GM18868 (cell line): ENCODE results near the gene FOXP1.

ENCODE experiments used
- ATAC-seq: cut with Tn5 transposase; IDR thresholded peaks from one replicate; pipeline ENCODE4 v1.9.1; 2021; ENCODE audit warnings: mild to moderate bottlenecking, moderate library complexity; ENCODE audit not compliant: unreplicated experiment

FOXP1 gene

DNA sequence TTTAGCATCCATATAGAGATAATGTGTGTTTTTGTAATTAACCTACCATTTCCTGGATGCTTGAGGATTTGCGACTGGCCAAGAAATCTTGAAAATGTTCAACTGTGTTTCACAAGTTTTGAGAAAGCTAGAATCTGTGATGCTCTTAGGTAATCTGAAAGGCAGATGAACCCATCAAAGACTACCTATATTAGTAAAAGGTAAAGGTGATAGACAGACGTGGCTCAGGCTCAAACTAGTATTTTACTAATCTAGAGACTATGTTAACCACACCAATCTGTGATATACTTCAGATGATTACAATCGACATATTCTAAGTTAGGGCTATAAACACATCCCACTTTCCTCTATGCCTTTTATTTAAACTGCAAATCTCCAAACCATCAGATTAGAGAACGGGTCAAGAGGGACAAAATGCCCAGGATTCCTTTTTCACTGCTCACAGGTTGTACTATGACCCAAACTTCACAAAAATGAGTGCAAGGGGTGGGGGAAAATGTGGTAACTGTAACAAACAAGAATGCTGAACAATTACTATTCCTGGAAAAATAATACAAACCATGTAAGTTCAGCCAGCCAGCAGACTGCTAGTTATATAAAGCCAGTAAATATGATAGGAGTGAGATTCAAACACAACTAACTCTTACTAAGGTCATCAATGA lies 295.1 kb downstream of the FOXP1 start:
- ATAC-seq: no peak

DNA sequence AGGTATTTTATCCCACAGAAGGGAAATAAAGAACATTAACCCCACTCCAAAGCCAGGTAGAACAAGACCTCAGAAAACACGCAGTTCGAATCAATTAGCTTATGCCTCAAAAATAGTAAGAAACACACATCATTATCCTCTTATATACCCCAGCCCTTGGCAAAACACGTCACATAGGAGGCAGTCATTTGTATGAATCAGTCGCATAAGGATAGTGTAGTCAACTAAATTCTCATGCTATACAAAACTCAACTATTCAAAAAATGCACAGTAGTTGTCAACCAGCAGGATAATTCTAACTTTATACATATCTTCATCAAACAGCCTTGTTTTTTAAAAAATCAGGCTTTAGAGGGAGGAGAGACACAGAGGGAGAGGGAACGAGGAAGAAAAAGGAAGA lies 298.4 kb downstream of the FOXP1 start:
- ATAC-seq: no peak

DNA sequence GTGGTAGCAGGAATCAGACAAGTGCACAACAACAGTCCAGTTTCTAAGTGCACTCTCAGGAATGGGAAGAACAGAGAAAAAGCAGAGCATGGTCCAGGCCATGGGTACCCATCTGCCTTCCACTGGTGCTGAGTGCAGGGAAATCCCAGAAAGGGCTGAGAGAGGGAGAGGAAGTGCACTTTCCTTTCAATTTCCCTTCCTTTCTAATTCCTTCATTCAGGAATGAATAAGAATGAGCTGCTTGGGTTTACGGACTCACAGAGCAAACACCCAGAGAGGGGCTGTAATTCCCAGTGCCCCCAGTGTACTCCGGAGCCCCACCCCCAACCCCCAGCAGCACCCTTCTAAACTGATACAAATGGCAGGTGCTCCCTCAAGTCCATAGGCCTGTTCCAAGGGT lies 300.6 kb downstream of the FOXP1 start:
- no peak for ATAC-seq

DNA sequence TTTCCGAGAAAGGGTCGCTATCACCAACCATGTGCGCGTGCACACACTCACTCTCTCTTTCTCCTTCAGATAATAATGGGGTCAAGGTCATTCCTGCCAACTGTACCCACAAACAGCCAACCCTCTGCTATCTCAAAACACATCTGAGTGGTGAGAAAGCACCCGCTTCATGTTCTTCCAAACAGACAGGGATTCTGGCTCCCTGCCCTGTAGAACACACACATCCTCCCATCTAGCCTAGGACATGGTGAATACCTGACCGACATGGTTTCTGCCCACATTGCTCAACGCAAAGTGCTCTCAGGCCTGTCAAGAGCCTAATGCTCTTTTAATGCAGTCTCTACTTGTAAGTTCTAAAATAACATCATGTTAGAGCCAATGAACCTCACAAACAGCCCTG lies 302.2 kb downstream of the FOXP1 start:
- ATAC-seq: no peak

GRCh38 chr3:71277341-71277740 lies 306.2 kb downstream of the FOXP1 start:
- no peak for ATAC-seq

GRCh38 chr3:71276531-71276930 lies 307.0 kb downstream of the FOXP1 start:
- ATAC-seq: no peak

DNA sequence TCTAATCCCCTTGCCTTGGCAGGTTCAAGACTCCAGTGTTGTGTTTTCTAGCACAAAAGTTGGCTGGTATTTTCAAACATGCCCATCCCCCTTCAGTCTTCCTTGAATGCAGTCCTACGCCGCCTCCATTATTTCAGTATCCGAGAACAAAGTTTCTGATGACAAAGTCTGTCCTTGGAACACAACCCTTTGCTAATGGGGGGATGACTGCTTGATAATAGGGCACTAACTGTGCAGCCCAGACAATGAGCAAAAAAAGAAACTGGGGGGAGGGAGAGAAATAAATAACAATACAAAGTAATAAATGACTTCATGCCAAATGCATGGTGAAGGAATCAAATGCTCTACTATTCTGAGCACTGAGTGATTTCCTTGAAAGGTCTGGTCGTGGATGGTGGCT lies 310.1 kb downstream of the FOXP1 start:
- no peak for ATAC-seq

- no peak for ATAC-seq
Observed at GRCh38 chr3:71271596-71271995, 311.9 kb downstream of the FOXP1 start.

DNA sequence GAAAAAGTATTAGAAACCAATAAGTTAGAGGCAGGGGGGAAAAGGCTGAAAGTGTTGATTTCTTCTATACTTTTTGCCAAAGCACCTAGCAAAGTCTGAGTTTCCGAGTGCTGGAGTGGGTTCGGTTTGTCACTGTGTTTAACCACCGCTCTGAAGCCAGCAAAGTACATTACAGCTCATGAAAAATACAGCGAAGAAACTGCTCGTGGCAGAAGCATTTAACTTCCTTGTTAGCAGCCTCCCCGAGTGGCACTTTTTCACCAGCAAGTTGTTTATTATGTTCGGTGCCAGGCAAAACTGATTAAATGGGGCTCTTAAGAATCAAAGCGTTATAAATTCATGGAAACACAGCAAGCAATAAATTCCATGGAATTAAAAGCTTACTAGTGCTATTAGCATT lies 313.6 kb downstream of the FOXP1 start:
- no peak for ATAC-seq

DNA sequence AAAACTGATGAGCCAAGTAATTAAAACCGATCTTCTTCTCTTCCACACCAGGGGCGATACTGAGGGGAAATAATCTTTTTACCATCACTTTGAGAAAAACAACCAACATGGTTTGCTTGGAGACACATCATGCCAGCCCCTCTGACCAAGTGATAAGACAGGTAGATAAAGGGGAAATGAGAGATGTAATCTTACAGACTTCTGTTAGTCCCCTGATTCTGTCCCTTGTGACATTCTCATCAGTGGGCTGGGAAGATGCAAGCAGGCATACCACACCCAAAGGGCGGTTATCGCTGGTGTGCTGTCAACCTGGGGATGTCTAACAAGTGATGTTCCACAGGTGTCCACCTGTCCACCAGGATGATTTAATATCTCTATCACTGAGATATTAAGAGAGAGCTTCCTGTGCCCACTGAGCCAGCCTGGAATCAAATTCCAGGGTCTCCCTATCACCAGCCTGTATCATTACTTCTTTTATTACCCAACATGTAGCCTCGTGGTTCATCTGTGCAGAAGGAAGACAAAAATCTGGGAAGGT lies 315.0 kb downstream of the FOXP1 start:
- ATAC-seq: no peak

DNA sequence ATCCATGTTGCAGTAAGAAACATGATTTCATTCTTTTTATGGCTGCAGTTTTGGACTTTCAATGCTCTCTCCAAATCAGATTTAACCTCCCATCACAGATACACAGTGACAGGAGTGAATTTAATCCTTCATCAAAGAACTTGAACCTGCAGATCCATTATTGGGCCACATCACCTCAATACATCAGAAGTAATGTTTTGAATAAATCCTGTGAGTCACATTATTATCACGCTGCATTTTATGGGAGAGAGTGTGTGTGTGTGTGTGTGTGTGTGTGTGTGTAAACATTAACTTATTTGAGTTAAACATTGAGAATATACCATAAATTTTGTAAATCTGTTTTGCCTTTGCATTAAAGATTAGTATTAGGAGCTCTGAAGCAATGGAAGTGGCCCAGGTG lies 316.7 kb downstream of the FOXP1 start:
- no peak for ATAC-seq

- ATAC-seq: no peak
Observed at GRCh38 chr3:71265365-71265915, 318.1 kb downstream of the FOXP1 start.

DNA sequence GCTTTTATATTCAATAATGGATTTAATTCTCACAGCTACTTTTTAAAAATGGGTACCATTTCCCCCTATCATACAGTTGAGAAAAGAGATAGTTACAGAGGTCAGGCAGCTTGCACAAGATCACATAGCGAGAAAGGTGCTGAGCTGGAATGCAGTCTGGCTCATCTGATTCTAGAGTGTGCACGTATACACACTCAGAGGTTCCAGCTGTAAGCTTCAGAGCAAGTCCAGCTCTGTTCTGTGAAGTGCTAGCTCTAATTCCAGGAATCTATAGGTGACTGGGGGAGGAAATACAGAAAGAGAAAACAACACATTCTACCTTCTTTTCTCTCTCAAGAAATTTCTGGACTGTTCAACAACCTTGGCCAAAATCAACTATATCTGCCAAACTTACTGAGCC lies 318.7 kb downstream of the FOXP1 start:
- no peak for ATAC-seq

DNA sequence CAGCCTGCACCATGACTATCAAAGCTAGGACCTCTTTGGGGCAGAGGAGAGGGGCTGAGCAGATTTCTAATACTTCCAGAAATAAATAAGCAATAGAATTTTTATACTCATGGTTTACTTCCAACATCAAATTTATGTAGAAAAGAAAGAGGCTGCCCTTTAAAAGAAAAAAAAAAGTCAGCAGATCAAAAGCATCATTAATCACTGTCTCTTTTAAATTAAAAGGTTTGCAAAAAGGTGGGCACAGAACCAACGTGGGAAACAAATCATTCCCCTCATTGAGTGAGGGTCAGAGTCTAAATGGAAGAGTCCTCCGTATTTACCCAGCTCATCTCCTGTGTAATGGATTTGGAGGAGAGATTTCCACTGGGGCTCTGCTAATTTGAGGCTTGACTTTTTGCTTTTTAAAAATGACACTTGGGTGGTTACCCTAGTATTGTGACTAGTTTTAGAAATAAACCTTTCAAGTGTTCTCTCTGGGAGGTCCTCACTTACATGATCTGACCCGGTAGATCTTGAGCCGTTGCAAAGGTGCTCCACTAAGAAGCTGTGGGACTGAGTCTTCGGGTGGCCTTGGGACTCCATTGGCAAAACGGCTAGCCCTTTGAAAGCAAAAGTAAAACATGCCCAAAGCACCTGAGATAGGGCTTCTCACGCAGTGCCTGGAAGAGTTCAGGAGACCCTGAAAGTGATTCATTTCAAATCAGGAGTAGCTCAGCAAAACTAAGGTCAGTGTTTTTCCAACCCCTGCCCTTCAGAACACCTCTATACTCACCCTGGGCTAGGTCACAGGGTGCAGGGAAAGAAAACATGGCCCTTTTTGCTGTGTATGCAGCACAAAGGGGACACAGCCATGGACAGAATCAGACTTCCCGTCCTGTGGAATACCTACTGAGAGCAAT lies 320.9 kb downstream of the FOXP1 start:
- no peak for ATAC-seq

DNA sequence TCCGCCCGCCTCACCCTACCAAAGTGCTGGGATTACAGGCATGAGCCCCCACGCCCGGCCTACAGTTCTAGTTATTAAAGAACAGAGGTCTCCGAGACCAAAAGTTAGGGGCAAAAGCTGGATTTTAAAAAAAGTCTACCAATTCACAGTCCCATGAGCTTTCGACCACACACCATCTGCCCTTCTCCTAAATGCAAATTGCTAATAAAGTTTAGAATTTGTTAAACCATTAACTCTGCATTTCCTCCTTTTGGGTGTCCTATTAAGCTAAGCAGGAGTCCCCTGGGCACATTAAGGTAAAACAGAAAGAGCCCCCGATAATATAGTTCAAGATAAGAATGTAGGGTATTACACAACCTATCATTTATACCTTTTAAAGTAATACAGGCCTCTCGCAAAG lies 322.7 kb downstream of the FOXP1 start:
- no peak for ATAC-seq

GRCh38 chr3:71258526-71258925 lies 325.0 kb downstream of the FOXP1 start:
- no peak for ATAC-seq

- ATAC-seq: no peak
Observed at GRCh38 chr3:71258116-71258515, 325.4 kb downstream of the FOXP1 start.

DNA sequence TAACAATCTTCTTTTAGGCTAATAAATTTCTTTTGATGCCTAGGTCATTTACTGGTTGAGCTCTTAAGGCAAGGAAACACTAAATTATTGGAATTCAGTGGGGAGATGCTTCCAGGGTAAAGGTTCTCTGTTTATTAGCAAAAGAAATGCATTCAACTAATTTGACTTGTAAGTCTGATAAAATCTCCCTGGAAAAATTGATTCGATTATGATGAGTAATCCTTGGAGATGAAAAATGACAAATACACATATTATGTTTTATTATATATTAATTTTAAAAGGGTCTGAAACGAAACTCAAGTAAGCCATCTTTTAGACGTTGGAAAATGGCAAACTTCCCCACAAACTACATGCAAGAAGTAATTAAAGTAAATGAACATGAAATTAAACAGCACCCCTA lies 328.0 kb downstream of the FOXP1 start:
- no peak for ATAC-seq

DNA sequence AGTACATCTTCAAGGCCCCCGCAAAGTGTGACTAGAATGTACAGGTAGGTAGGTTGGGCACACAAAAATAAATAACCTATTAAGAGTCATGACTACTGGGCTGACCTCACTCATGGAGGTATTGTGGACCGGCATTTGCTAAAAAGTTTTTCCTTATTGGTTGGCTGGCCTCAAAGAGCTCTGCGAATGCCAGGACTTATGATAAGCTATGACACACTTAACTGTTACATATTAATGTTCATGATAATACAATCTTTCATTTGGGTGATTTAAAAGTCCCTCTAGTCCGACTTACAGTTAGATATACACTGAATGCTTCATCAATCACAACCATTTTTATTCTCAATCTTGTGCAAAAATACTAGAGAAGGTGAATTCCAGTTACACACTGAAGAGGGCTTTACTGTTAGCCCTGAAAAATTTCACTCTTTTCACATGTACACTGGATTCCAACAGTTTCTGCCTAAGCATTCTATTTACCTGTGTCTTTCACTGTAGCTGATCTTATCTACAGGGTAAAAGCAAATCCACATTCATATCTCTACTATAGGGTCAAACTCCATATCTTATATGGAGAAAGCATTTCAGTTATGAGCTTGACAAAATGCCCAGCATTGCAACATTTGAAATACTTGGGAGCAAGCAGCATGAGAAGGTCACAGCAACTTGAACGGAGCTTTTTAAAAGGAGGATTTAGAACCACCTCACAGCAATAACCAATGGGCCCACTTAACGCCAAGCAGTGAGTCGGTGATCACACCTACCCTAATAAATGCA lies 329.1 kb downstream of the FOXP1 start:
- ATAC-seq: no peak

- no peak for ATAC-seq
Observed at GRCh38 chr3:71253169-71253568, 330.4 kb downstream of the FOXP1 start.

DNA sequence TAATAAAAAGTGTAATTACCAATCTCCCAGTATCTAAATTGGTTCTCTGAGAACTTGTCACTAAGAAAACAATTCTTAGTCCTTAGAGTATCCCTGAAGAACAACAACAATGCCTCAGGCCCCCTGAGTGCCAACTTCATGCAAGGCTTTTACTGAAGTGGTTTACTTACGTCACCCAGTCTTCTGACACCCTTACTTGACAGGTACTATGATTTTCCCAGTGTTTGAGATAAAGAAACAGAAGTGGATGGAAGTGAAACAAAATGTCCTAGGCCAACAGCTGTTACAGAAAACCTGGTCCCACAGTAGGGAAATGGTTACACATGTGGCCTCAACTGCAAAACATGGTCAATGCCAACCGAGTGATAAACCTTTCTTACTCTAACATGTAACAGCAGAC lies 331.1 kb downstream of the FOXP1 start:
- ATAC-seq: no peak
